Subcutaneous adipose tissue (tissue), 4 donors: ENCODE data around the gene DMKN. TPM values are rescaled to one million over a fixed set of nuclear protein-coding genes. Genes with fewer than 3 reads are reported as not detected.

Source experiments
- total RNA-seq, 4 donors: library from RNA; depleted of rRNA; stranded (reverse); fragments of >200 nt; gene quantifications; one replicate each; pipeline ENCODE4 v1.1.0, GENCODE V29; 2016
- TF ChIP-seq, protein P1 (sequence below): fragments of 450-650 bp; IDR thresholded peaks from one replicate; pipeline ENCODE4 v1.5.1; 2016; ENCODE audit warnings: low read depth, mild to moderate bottlenecking, control low read depth, antibody characterized with exemption, moderate library complexity

DMKN gene
- total RNA-seq, 4 donors from 2014 or later, result 0.94 to 7.3 (median 1.9) TPM

DNA sequence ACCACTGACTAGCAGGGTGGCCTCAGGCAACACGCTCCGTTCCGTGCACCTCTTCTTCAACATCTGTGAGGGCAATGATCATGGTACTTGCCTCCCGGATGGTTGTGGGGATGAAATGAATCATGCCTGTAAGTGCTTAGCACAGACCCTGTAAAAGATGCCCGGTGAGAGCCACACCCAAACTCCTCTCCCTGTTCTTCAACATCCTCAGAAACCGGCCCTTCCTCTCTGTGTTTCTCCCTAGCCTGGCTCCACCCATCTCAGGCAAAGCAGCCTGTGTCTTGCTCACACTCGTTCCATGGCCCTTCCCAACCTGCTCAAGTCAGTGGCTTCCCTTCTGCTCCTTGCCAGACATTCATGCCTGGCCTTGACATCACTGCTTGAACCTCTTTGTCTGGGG, 5.8 kb upstream of the DMKN start:
- TF ChIP-seq, protein P1, sequence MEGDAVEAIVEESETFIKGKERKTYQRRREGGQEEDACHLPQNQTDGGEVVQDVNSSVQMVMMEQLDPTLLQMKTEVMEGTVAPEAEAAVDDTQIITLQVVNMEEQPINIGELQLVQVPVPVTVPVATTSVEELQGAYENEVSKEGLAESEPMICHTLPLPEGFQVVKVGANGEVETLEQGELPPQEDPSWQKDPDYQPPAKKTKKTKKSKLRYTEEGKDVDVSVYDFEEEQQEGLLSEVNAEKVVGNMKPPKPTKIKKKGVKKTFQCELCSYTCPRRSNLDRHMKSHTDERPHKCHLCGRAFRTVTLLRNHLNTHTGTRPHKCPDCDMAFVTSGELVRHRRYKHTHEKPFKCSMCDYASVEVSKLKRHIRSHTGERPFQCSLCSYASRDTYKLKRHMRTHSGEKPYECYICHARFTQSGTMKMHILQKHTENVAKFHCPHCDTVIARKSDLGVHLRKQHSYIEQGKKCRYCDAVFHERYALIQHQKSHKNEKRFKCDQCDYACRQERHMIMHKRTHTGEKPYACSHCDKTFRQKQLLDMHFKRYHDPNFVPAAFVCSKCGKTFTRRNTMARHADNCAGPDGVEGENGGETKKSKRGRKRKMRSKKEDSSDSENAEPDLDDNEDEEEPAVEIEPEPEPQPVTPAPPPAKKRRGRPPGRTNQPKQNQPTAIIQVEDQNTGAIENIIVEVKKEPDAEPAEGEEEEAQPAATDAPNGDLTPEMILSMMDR, result no peak

DNA sequence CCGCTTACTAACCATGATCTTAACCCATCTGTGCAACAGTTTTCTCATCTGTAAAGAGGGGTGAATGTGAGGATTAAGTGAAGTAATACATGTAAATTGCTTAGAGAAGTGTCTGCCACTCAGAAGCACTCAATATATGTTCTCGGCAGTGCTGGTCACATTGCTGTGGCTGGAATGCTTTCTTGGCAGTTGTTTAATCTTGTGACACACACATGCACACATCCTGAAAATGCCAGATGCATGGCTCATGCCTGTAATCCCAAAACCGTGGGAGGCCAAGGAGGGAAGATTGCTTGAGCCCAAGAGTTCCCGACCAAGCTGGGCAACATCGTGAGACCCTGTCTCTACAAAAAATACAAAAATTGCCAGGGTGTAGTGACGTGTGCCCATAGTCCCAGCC, 4.9 kb upstream of the DMKN start:
- TF ChIP-seq, protein P1, result no peak

DNA sequence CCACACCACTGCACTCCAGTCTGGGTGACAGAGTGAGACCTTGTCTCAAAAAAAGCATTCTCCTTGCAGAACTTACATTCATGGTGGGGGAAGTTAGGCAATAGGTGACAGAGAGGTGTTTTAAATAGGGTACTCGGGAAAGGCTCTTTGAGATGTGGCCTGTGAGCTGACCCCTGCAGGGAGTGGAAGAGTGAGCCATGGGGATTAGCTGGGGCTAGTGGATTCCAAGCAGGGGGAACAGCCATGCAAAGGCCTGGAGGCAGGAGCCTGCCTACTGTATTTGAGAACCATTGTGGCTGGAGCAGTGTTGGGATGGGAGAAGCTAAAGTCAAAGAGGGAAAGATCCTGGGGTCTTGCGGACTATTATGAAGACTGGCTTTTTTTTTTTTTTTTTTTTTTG, 3.9 kb upstream of the DMKN start:
- TF ChIP-seq, protein P1, result no peak

DNA sequence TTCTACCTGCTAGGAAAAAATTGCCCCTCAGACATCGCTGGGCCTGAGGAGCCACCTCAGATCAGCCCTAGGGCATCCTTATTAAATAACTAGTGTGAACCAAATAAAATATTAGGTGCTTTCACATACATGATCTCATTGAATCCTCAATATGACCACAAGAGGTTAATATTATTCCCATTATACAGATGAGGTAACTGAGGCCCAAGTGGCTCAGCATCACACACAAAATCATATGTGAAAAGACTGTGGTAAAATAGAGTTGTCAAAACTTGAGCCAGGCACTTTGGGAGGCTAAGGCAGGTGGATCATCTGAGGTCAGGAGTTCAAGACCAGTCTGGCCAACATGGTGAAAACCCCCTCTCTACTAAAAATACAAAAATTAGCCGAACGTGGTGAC, 2.9 kb upstream of the DMKN start:
- TF ChIP-seq, protein P1, result no peak

DNA sequence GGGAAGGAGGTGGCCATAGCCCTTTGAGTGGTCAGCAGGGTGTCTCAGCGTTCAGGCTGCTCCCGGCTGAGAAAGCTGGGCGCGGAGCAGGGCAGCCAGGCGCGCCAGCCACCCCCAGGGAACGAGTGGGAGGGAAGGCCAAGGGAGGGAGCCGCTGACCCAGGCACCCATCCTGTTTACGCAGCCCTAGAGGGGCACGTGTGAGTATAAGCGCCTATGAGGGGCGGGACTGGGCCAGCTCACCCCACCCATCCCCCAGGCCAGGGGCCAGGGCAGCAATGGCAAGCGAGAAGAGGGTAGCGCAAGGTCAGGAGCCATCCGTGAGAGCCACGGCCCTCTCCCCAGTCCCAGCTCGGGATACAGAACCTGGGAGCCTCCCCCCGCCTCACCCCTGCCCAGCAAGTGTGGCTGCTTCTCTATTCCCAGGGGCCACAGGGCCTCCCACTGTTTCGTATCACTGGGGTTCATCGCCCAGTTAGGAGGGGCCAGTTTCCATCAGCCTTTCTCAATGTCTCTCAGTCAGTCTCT, 897 bp upstream of the DMKN start:
- TF ChIP-seq, protein P1, result no peak

DNA sequence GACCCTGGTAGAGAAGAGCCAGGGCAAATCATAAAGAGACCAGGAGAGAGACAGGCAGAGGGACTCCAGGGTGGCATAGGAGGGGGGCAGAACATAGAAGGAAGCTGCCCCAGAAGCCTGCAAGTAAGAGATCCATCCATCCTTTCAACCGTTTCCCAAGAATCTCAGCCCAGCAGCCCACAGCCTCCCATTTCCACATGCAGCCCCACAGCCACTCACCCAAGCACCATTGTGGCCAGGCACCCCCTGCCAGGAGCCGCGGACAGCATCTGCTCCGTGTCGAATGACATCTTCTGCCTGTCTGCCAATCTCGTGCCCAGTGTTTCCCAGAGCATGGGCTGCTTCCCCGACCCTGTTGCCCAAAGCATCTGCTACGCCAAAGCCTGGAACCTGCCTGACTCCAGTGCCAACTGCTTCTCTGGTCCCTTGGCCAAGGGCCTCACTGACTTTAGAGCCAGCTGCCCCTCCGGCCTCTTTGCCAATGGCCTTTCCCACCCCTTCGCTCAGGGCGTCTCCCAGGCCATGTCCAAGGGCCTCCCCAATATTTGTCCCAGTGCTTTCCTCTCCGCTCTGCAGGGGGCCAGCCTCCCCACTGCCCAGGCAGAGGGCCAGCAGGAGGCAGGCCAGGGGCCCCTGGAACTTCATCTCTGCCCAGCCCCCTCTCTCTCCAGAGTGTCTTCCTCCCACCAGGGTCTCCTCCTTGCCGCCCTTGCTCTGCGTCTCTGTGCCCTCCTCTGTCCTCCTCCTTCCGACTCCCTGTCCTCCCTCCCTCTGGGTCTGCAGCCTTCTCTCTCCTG, 420 bp downstream of the DMKN start:
- TF ChIP-seq, protein P1, result no peak

DNA sequence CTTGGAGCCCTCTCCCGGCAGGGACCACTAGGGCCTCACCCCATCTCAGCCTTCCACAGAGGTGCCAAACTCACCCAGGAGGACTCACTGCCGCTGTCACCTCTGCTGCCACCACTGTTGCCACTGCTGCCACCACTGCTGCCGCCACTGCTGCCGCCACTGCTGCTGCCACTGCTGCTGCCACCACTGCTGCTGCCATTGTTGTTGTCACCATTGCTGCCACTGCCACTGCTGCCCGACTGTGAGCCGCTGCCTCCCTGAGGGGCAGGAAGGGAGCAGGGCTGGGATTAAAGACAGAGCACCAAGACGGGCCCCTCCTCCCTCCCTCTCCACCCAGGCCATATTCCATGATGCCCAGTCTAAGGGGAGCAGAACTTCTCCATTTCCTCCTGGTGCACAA, 2.1 kb downstream of the DMKN start:
- TF ChIP-seq, protein P1, result no peak
